Ureter (tissue), 1 donor: ENCODE data around the gene DHX38. TPM values are rescaled to one million over a fixed set of nuclear protein-coding genes. Genes with fewer than 3 reads are reported as not detected.

ENCODE experiments used
- total RNA-seq: library from RNA; stranded (reverse); gene quantifications from one replicate; pipeline ENCODE4 v1.2.4, GENCODE V29; 2023
- donor health status: DM: yes; HTN: yes; CAD: no.

The DHX38 gene
- total RNA-seq, 1 donor from 2014 or later: 50.1 TPM

Other genes starting within 250 kb of the DHX38 start
- 28.5 TPM for gene ATXN1L, start 247.9 kb upstream of the DHX38 start, total RNA-seq
- gene ZNF821, start 209.7 kb upstream of the DHX38 start, total RNA-seq: 5.7 TPM
- 176 TPM for gene IST1, start 198.3 kb upstream of the DHX38 start, total RNA-seq
- gene PKD1L3, start 93.4 kb upstream of the DHX38 start, total RNA-seq: 0.52 TPM
- gene DHODH, start 85.1 kb upstream of the DHX38 start, total RNA-seq: 15.8 TPM
- gene HP, start 39.3 kb upstream of the DHX38 start, total RNA-seq: 3.9 TPM
- not detected for gene HPR, start 30.6 kb upstream of the DHX38 start, total RNA-seq
- 13.9 TPM for gene TXNL4B, start 227 bp upstream of the DHX38 start, total RNA-seq
- 1.6 TPM for gene PMFBP1, start 78.3 kb downstream of the DHX38 start, total RNA-seq